ENCODE results near the gene XNDC1N. TPM values are rescaled to one million over a fixed set of nuclear protein-coding genes. Genes with fewer than 3 reads are reported as not detected.

Gene XNDC1N
- total and polyA plus RNA-seq, 2 of the 13 experiments (the other 11 are each of a cell fraction or from before 2014, with no cell fraction given), result 3.4 to 7.5 TPM

DNA sequence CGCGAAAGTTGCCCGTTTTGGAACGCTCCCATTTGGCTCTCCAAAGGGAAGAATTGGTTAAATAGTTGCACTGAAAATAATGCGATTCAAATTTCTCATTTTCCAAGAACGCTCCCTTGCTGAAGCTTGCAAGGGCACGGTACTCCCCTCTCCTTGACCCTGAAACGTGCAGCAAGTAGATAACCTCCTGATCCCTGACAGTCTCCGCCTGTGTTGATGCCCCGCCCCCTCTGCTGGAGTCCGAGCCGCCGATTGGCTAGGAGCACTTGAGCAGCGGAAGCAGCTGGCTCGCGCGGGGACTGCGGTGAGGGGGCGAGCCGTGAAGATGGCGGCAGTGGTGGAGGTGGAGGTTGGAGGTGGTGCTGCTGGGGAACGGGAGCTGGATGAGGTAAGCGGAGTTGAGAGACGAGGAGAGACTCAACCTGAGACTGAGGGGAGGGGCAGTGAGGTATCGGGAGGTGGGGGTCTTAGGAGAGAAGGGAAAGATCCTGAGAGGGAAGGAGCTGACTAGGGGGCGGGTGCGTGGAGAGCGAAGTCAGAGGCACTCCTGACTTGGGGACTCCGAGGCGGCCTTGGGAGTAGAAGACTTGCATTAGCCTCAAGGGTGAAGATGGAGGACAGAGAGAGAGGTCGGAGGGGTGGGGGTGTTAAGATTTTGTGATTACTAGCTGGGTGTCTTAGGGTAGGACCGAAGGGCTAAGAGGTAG is 496 bp upstream of the XNDC1N start, which contains the start of gene RNF121 (continued):
- TF ChIP-seq KLF13 (CRISPR knock-in tag; IDR thresholded peaks at IDR 0.05), result 0 out of 2 replicates have a peak, but pooled peaks have one; percentile 60
- no peak for TF ChIP-seq NPAS2 (CRISPR knock-in tag; IDR thresholded peaks at IDR 0.05; ENCODE audit: borderline replicate concordance)
- TF ChIP-seq POLR2G (IDR thresholded peaks at IDR 0.05; ENCODE audit: low read depth, low read length), result peak; percentile 83
- no peak for TF ChIP-seq NFKBIZ (CRISPR knock-in tag; IDR thresholded peaks at IDR 0.05)
- TF ChIP-seq, protein P1, sequence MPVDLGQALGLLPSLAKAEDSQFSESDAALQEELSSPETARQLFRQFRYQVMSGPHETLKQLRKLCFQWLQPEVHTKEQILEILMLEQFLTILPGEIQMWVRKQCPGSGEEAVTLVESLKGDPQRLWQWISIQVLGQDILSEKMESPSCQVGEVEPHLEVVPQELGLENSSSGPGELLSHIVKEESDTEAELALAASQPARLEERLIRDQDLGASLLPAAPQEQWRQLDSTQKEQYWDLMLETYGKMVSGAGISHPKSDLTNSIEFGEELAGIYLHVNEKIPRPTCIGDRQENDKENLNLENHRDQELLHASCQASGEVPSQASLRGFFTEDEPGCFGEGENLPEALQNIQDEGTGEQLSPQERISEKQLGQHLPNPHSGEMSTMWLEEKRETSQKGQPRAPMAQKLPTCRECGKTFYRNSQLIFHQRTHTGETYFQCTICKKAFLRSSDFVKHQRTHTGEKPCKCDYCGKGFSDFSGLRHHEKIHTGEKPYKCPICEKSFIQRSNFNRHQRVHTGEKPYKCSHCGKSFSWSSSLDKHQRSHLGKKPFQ (CRISPR knock-in tag; IDR thresholded peaks at IDR 0.05; ENCODE audit: insufficient replicate concordance), result peak; percentile 3
- TF ChIP-seq ZNF3 (CRISPR knock-in tag; IDR thresholded peaks at IDR 0.05), result no peak
- no peak for TF ChIP-seq ZFP36L1 (CRISPR knock-in tag; IDR thresholded peaks at IDR 0.05)
- no peak for TF ChIP-seq AKAP8 (CRISPR knock-in tag; IDR thresholded peaks at IDR 0.05)
- no peak for TF ChIP-seq SSRP1 (CRISPR knock-in tag; IDR thresholded peaks at IDR 0.05)
- peak; percentile 74; the same call in 1 of the 2 replicates for TF ChIP-seq TBX2 (CRISPR knock-in tag; IDR thresholded peaks at IDR 0.05; ENCODE audit: borderline replicate concordance)
- 0 out of 2 replicates have a peak, but pooled peaks have one; percentile 44 for TF ChIP-seq ZNF780A (CRISPR knock-in tag; IDR thresholded peaks at IDR 0.05)
- TF ChIP-seq MED13 (CRISPR knock-in tag; IDR thresholded peaks at IDR 0.05), result no peak
- no peak for TF ChIP-seq ATF7 (IDR thresholded peaks at IDR 0.05)
- TF ChIP-seq ATF7 (CRISPR knock-in tag; IDR thresholded peaks at IDR 0.05), result no peak
- TF ChIP-seq, protein P2, sequence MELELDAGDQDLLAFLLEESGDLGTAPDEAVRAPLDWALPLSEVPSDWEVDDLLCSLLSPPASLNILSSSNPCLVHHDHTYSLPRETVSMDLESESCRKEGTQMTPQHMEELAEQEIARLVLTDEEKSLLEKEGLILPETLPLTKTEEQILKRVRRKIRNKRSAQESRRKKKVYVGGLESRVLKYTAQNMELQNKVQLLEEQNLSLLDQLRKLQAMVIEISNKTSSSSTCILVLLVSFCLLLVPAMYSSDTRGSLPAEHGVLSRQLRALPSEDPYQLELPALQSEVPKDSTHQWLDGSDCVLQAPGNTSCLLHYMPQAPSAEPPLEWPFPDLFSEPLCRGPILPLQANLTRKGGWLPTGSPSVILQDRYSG (CRISPR knock-in tag; IDR thresholded peaks at IDR 0.05), result no peak
- TF ChIP-seq PHF20 (CRISPR knock-in tag; IDR thresholded peaks at IDR 0.05), result peak; percentile 42
- TF ChIP-seq ZBTB21 (CRISPR knock-in tag; IDR thresholded peaks at IDR 0.05), result no peak
- TF ChIP-seq, protein P3, sequence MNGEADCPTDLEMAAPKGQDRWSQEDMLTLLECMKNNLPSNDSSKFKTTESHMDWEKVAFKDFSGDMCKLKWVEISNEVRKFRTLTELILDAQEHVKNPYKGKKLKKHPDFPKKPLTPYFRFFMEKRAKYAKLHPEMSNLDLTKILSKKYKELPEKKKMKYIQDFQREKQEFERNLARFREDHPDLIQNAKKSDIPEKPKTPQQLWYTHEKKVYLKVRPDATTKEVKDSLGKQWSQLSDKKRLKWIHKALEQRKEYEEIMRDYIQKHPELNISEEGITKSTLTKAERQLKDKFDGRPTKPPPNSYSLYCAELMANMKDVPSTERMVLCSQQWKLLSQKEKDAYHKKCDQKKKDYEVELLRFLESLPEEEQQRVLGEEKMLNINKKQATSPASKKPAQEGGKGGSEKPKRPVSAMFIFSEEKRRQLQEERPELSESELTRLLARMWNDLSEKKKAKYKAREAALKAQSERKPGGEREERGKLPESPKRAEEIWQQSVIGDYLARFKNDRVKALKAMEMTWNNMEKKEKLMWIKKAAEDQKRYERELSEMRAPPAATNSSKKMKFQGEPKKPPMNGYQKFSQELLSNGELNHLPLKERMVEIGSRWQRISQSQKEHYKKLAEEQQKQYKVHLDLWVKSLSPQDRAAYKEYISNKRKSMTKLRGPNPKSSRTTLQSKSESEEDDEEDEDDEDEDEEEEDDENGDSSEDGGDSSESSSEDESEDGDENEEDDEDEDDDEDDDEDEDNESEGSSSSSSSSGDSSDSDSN (CRISPR knock-in tag; IDR thresholded peaks at IDR 0.05), result peak; percentile 37; the same call in 1 of the 2 replicates
- TF ChIP-seq SRSF1 (optimal IDR thresholded peaks at IDR 0.05; ENCODE audit: low read depth, low read length), result peak; percentile 45
- no peak for TF ChIP-seq ZNF253 (CRISPR knock-in tag; IDR thresholded peaks at IDR 0.05; ENCODE audit: borderline replicate concordance)
- no peak for TF ChIP-seq ZNF879 (CRISPR knock-in tag; IDR thresholded peaks at IDR 0.05)
- TF ChIP-seq, protein P4, sequence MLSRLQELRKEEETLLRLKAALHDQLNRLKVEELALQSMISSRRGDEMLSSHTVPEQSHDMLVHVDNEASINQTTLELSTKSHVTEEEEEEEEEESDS (CRISPR knock-in tag; IDR thresholded peaks at IDR 0.05; ENCODE audit: borderline replicate concordance), result no peak
- TF ChIP-seq, protein P5, sequence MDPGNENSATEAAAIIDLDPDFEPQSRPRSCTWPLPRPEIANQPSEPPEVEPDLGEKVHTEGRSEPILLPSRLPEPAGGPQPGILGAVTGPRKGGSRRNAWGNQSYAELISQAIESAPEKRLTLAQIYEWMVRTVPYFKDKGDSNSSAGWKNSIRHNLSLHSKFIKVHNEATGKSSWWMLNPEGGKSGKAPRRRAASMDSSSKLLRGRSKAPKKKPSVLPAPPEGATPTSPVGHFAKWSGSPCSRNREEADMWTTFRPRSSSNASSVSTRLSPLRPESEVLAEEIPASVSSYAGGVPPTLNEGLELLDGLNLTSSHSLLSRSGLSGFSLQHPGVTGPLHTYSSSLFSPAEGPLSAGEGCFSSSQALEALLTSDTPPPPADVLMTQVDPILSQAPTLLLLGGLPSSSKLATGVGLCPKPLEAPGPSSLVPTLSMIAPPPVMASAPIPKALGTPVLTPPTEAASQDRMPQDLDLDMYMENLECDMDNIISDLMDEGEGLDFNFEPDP (CRISPR knock-in tag; conservative IDR thresholded peaks at IDR 0.05), result no peak
